HUES6 (cell line): ENCODE measurements around the gene PDE6H.

Source experiments
- H3K27ac ChIP-seq: 2 replicates; pipeline ENCODE4 v1.7.0; 2013; ENCODE audit warnings: low read depth, mild to moderate bottlenecking, low read length, inconsistent platforms
- H3K27me3 ChIP-seq: 2 replicates; pipeline ENCODE4 v1.6.1; 2013; ENCODE audit warnings: low read length; ENCODE audit not compliant: control insufficient read depth, insufficient read depth
- H3K36me3 ChIP-seq: 2 replicates; pipeline ENCODE4 v1.6.1; 2013; ENCODE audit warnings: low read length; ENCODE audit not compliant: control insufficient read depth, insufficient read depth
- H3K4me1 ChIP-seq: 2 replicates; pipeline ENCODE4 v1.6.1; 2013; ENCODE audit warnings: low read length; ENCODE audit not compliant: control insufficient read depth, insufficient read depth
- H3K4me3 ChIP-seq: 2 replicates; pipeline ENCODE4 v1.5.1; 2013; ENCODE audit warnings: low read depth, low read length
- H3K9ac ChIP-seq: one replicate; pipeline ENCODE4 v1.6.1; 2013; ENCODE audit warnings: mild to moderate bottlenecking, low read length
- H3K9me3 ChIP-seq: 2 replicates; pipeline ENCODE4 v1.6.1; 2013; ENCODE audit warnings: low read depth, low read length; ENCODE audit not compliant: control insufficient read depth, insufficient read depth

Gene PDE6H

GRCh38 chr12:15001733-15002382 is 29.0 kb downstream of the PDE6H start:
- no peaks in the 10 kb centered on the region for H3K36me3 ChIP-seq
- no peaks in the 10 kb centered on the region for H3K9me3 ChIP-seq
- H3K9ac ChIP-seq, result no peak overlapping the region
- peaks cover 8% of the 10 kb centered on the region for H3K4me1 ChIP-seq
- H3K4me3 ChIP-seq, result no peak overlapping the region
- H3K27me3 ChIP-seq, result no peaks in the 10 kb centered on the region
- H3K27ac ChIP-seq, result no peak overlapping the region

- H3K36me3 ChIP-seq, result no peaks in the 10 kb centered on the region
- H3K4me3 ChIP-seq, result no peak overlapping the region
- H3K27me3 ChIP-seq, result no peaks in the 10 kb centered on the region
- H3K27ac ChIP-seq, result no peak overlapping the region
- no peaks in the 10 kb centered on the region for H3K9me3 ChIP-seq
- H3K9ac ChIP-seq, result no peak overlapping the region
- H3K4me1 ChIP-seq, result peaks cover 8% of the 10 kb centered on the region
Measured at GRCh38 chr12:15004421-15004820, 31.6 kb downstream of the PDE6H start.

DNA sequence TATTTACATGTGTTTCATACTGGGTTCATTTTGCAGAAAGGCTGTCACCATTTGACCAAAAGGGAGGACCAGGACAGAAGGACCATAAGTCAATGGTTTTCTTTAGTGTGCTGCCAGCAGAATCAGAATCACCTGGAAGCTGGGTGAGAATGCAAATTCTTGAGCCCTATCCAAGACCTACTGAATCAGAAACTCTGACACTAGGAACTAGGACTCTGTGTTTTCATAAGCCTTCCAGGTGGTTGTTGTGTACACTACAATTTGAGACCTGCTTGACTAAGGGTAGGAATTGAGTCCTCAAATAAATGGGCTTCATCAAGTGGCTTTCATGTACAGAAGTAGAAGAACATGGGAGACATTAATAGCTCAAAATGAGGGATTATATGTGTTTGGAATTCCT is 32.2 kb downstream of the PDE6H start:
- H3K4me1 ChIP-seq, result peaks cover 8% of the 10 kb centered on the region
- H3K9ac ChIP-seq, result no peak overlapping the region
- no peak overlapping the region for H3K4me3 ChIP-seq
- H3K27me3 ChIP-seq, result no peaks in the 10 kb centered on the region
- H3K9me3 ChIP-seq, result no peaks in the 10 kb centered on the region
- H3K27ac ChIP-seq, result no peak overlapping the region
- no peaks in the 10 kb centered on the region for H3K36me3 ChIP-seq

- Histone ChIP-seq H3K27ac (no peak overlapping the region), H3K27me3 (no peaks in the 10 kb centered on the region), H3K9me3 (no peaks in the 10 kb centered on the region), H3K36me3 (no peaks in the 10 kb centered on the region), H3K9ac (no peak overlapping the region), H3K4me3 (no peak overlapping the region), H3K4me1 (no peaks in the 10 kb centered on the region)
Measured at GRCh38 chr12:15007551-15007950, 34.7 kb downstream of the PDE6H start.

DNA sequence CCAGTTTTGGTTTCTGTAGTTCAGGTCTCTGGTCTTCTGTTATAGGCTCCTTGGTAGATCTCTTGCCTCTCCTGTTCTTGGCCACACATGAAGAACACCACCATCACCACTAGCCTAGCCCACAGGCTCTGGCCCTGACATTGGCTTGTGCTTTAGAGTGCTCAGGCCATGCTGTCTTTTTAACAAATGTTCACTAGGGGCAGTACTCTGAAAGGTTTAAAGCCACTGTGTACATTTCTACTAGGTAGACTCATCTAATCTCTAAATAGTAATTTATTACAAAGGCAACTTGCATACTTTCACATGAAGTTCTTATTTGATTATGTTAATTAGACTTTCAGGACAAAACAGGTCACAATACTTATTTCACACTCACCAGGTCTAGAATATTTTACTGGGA is 38.3 kb downstream of the PDE6H start:
- Histone ChIP-seq H3K27me3 (no peaks in the 10 kb centered on the region), H3K27ac (no peak overlapping the region), H3K36me3 (no peaks in the 10 kb centered on the region), H3K4me3 (no peak overlapping the region), H3K4me1 (no peaks in the 10 kb centered on the region), H3K9ac (no peak overlapping the region), H3K9me3 (no peaks in the 10 kb centered on the region)

DNA sequence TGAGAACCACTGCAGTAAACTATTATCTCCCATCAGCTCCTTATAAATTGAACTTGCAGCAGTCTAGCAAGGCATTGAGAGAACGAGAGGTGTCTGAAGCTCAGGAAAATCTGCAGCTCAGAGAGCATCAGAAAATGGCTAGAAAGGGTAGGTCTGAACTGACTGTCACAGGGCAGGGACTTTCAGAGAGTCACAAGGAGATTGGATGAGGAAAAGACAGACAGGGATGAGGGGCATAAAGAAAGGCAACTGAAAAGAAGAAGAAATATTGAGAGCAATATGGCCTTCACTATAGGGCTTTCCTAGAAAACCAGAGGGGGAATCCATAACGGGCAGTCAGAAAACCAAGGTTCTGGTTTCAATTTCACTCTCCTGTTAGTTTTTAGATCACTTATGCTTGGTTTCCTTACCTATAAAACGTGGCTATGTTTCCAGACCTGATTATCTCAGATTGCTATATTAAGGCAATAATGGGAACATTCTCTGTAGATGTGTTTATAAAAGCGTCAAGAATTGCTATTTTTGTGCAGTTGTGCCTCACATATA is 40.9 kb downstream of the PDE6H start:
- Histone ChIP-seq H3K27ac (no peak overlapping the region), H3K27me3 (no peaks in the 10 kb centered on the region), H3K36me3 (no peaks in the 10 kb centered on the region), H3K9me3 (no peaks in the 10 kb centered on the region), H3K4me3 (no peak overlapping the region), H3K9ac (no peak overlapping the region), H3K4me1 (peaks cover 5% of the 10 kb centered on the region; the same call in 1 of the 2 replicates)

DNA sequence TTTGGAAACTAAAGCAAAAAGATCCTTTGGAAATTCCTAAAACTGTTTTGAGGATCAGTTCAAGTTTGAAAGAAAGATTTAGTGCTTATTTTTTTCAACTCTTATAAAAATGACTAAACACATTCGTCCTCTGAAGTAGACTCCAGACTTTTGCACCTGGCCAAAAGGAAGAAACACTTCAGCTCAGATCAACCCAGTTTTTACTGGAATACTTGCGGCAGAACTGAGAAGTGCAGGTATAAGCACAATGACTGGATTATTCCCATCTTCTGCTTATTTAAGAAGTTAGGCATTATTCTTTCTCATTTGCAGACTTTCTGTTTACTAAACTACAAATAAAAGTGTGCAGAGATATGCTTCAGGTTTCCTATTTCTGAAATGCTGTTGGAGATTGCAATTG is 41.9 kb downstream of the PDE6H start:
- Histone ChIP-seq H3K4me1 (peaks cover 5% of the 10 kb centered on the region; the same call in 1 of the 2 replicates), H3K36me3 (no peaks in the 10 kb centered on the region), H3K9me3 (no peaks in the 10 kb centered on the region), H3K27ac (no peak overlapping the region), H3K27me3 (no peaks in the 10 kb centered on the region), H3K9ac (no peak overlapping the region), H3K4me3 (no peak overlapping the region)

GRCh38 chr12:15015121-15015520 is 42.3 kb downstream of the PDE6H start:
- peaks cover 5% of the 10 kb centered on the region; the same call in 1 of the 2 replicates for H3K4me1 ChIP-seq
- H3K27ac ChIP-seq, result no peak overlapping the region
- H3K27me3 ChIP-seq, result no peaks in the 10 kb centered on the region
- H3K9ac ChIP-seq, result no peak overlapping the region
- H3K4me3 ChIP-seq, result no peak overlapping the region
- no peaks in the 10 kb centered on the region for H3K9me3 ChIP-seq
- H3K36me3 ChIP-seq, result no peaks in the 10 kb centered on the region

DNA sequence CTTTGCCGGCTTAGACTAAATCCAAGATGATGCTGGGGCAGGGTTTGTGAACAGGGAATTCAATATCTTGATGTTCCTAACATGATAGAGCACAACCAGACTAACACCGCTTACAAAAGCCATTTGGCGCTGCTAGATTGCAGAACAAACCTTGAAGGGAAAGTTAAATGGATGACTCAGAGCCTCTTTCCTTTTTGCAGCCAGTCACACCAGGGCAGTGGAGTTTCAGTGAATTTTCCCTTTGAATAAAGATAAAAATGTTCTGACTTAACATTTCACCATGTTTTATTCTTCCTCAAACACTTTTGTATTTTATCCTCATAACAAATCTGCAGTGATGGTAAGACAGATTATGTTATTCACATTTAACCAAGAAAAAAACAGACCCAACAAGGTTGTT is 47.3 kb downstream of the PDE6H start:
- H3K9ac ChIP-seq, result no peak overlapping the region
- H3K27me3 ChIP-seq, result no peaks in the 10 kb centered on the region
- no peak overlapping the region for H3K4me3 ChIP-seq
- no peaks in the 10 kb centered on the region for H3K36me3 ChIP-seq
- H3K4me1 ChIP-seq, result peaks cover 5% of the 10 kb centered on the region; the same call in 1 of the 2 replicates
- no peaks in the 10 kb centered on the region for H3K9me3 ChIP-seq
- no peak overlapping the region for H3K27ac ChIP-seq
